H1 (cell line): ENCODE results near the gene MORC2. TPM values are rescaled to one million over a fixed set of nuclear protein-coding genes. Genes with fewer than 3 reads are reported as not detected.
A peak's percentile ranks its signal among the peaks of the same experiment; 100 is the strongest.

Experiments
- CTCF ChIA-PET: fragments of 300-600 bp; sonication (Branson Sonifier 250); formaldehyde crosslinking; loops from one replicate; lab custom pipeline; 2021; ENCODE audit not compliant: partially characterized antibody; lab: Charles Lee
- POLR2A ChIA-PET: fragments of 300-600 bp; sonication (Branson Sonifier 250); formaldehyde crosslinking; loops from one replicate; lab custom pipeline; 2021; ENCODE audit warnings: inconsistent platforms; ENCODE audit not compliant: partially characterized antibody; lab: Charles Lee
- DNase-seq, 2 experiments: peaks; one replicate each; pipeline versions ENCODE4 v3.0.0 to v3.0.0-alpha.2; 2010 to 2022; ENCODE audit warnings: low spot score in 2 of 2, low read depth in 1 of 2, mixed read lengths in 1 of 2
- FAIRE-seq: peaks from 2 replicates; lab custom pipeline; 2011; peaks lifted over from hg19 to GRCh38; lab: Jason Lieb, UNC
- H2AFZ ChIP-seq: 2 replicates; pipeline ENCODE4 v1.8.1; 2012; ENCODE audit warnings: low read length, inconsistent platforms
- H2AK5ac ChIP-seq: 2 replicates; pipeline ENCODE4 v1.6.1; 2013; ENCODE audit warnings: low read depth, low read length
- H2BK120ac ChIP-seq: replicated peaks from 2 replicates; pipeline ENCODE3; 2013; ENCODE audit warnings: low read depth, low read length, inconsistent platforms
- H2BK12ac ChIP-seq: 2 replicates; pipeline ENCODE4 v1.6.1; 2013; ENCODE audit warnings: low read depth, low read length
- H2BK15ac ChIP-seq: 2 replicates; pipeline ENCODE4 v1.6.1; 2013; ENCODE audit warnings: low read length
- H2BK20ac ChIP-seq: 2 replicates; pipeline ENCODE4 v1.6.1; 2013; ENCODE audit warnings: low read length
- H2BK5ac ChIP-seq: 2 replicates; pipeline ENCODE4 v1.6.1; 2013; ENCODE audit warnings: low read depth, low read length
- H3K14ac ChIP-seq: 2 replicates; pipeline ENCODE4 v1.6.1; 2013; ENCODE audit warnings: inconsistent platforms; ENCODE audit not compliant: insufficient read length
- H3K18ac ChIP-seq: 2 replicates; pipeline ENCODE4 v1.6.1; 2013; ENCODE audit warnings: low read length; ENCODE audit errors: extremely low read depth
- H3K23ac ChIP-seq: 2 replicates; pipeline ENCODE4 v1.6.1; 2013; ENCODE audit warnings: inconsistent platforms; ENCODE audit not compliant: insufficient read length
- H3K23me2 ChIP-seq: 2 replicates; pipeline ENCODE4 v1.6.1; 2013; ENCODE audit warnings: low read depth, low read length
- H3K27ac ChIP-seq: 2 replicates; pipeline ENCODE4 v1.6.1; 2011; ENCODE audit warnings: low read depth, low read length, inconsistent platforms
- H3K27me3 ChIP-seq, 4 experiments: replicated peaks in 1 of 4; 1 replicate in 1 of 4; 2 replicates in 3 of 4; pipeline versions ENCODE4 v1.6.1 to v1.8.1; 2011 to 2013; ENCODE audit warnings: low read length in 3 of 4, mild to moderate bottlenecking in 3 of 4, inconsistent platforms in 2 of 4, mixed read lengths in 2 of 4, moderate library complexity in 1 of 4; ENCODE audit not compliant: control insufficient read depth in 3 of 4, insufficient read depth in 3 of 4; ENCODE audit errors: extremely low read depth in 1 of 4
- H3K36me3 ChIP-seq, 4 experiments: 2 replicates each; pipeline versions ENCODE4 v1.6.1 to v1.8.1; 2011 to 2013; ENCODE audit warnings: mild to moderate bottlenecking in 4 of 4, low read length in 3 of 4, moderate library complexity in 2 of 4, control low read depth in 1 of 4, inconsistent platforms in 1 of 4; ENCODE audit not compliant: insufficient read depth in 4 of 4, control insufficient read depth in 2 of 4
- H3K4ac ChIP-seq: replicated peaks from 2 replicates; pipeline ENCODE3; 2013; ENCODE audit warnings: low read length, low read depth, mixed read lengths, inconsistent platforms; ENCODE audit not compliant: insufficient read length
- H3K4me1 ChIP-seq, 4 experiments: replicated peaks in 1 of 4; 1 replicate in 1 of 4; 2 replicates in 3 of 4; pipeline versions ENCODE4 v1.6.1 to v1.8.1; 2011 to 2013; ENCODE audit warnings: low read length in 3 of 4, inconsistent platforms in 2 of 4, mixed read lengths in 1 of 4; ENCODE audit not compliant: insufficient read depth in 4 of 4, control insufficient read depth in 3 of 4
- H3K4me2 ChIP-seq, 2 experiments: 2 replicates each; pipeline versions ENCODE4 v1.6.1 to v1.8.1; 2011 to 2013; ENCODE audit warnings: low read depth in 2 of 2, low read length in 2 of 2, control low read depth in 1 of 2, inconsistent platforms in 1 of 2, mild to moderate bottlenecking in 1 of 2; ENCODE audit not compliant: insufficient read depth in 1 of 2
- H3K4me3 ChIP-seq, 4 experiments: fragments of 200-600, 300-600 bp in 1 of 4; sonication (generic), shearing (Covaris generic), sonication (Bioruptor Twin) in 1 of 4; 2 replicates each; pipeline versions ENCODE4 v1.5.1 to v1.8.1; 2011 to 2016; ENCODE audit warnings: low read length in 4 of 4, low read depth in 3 of 4, control low read depth in 2 of 4, inconsistent platforms in 2 of 4, mild to moderate bottlenecking in 2 of 4, mixed read lengths in 1 of 4, moderate library complexity in 1 of 4; ENCODE audit not compliant: insufficient read depth in 2 of 4; ENCODE audit errors: extremely low read depth in 1 of 4
- H3K56ac ChIP-seq: replicated peaks from 2 replicates; pipeline ENCODE3; 2013; ENCODE audit warnings: low read depth, mild to moderate bottlenecking, mixed read lengths, low read length, inconsistent platforms; ENCODE audit not compliant: insufficient read length
- H3K79me1 ChIP-seq: 2 replicates; pipeline ENCODE4 v1.6.1; 2013; ENCODE audit warnings: low read depth, low read length, control low read depth
- H3K79me2 ChIP-seq, 2 experiments: 2 replicates each; pipeline versions ENCODE4 v1.6.1 to v1.8.1; 2012 to 2013; ENCODE audit warnings: low read length in 2 of 2, mild to moderate bottlenecking in 2 of 2, inconsistent platforms in 1 of 2; ENCODE audit not compliant: insufficient read depth in 2 of 2, control insufficient read depth in 1 of 2
- H3K9ac ChIP-seq, 4 experiments: replicated peaks in 1 of 4; 1 replicate in 1 of 4; 2 replicates in 3 of 4; pipeline versions ENCODE4 v1.6.1 to v1.8.1; 2011 to 2013; ENCODE audit warnings: low read depth in 3 of 4, low read length in 3 of 4, control low read depth in 2 of 4, mild to moderate bottlenecking in 2 of 4, moderate library complexity in 2 of 4, inconsistent platforms in 1 of 4; ENCODE audit errors: extremely low read depth in 1 of 4
- H3K9me3 ChIP-seq, 2 experiments: 2 replicates each; pipeline versions ENCODE4 v1.6.1 to v1.8.1; 2012 to 2013; ENCODE audit warnings: mild to moderate bottlenecking in 2 of 2, moderate library complexity in 2 of 2, control low read depth in 1 of 2, inconsistent platforms in 1 of 2, low read depth in 1 of 2, low read length in 1 of 2, mixed read lengths in 1 of 2; ENCODE audit not compliant: insufficient read depth in 2 of 2
- H4K20me1 ChIP-seq, 2 experiments: replicated peaks in 1 of 2; 2 replicates each; pipeline versions ENCODE3 to v1.8.1; 2011 to 2013; ENCODE audit warnings: inconsistent platforms in 2 of 2, low read length in 2 of 2, mild to moderate bottlenecking in 1 of 2; ENCODE audit not compliant: insufficient read depth in 2 of 2, control insufficient read depth in 1 of 2
- H4K5ac ChIP-seq: 2 replicates; pipeline ENCODE4 v1.6.1; 2013; ENCODE audit warnings: low read length, low read depth, mixed read lengths, inconsistent platforms; ENCODE audit not compliant: insufficient read length
- H4K8ac ChIP-seq: 2 replicates; pipeline ENCODE4 v1.8.0; 2013; ENCODE audit warnings: mild to moderate bottlenecking, moderate library complexity, low read length, inconsistent platforms; ENCODE audit not compliant: insufficient read depth; ENCODE audit errors: extremely low read depth
- H4K91ac ChIP-seq: replicated peaks from 2 replicates; pipeline ENCODE3; 2013; ENCODE audit warnings: low read length, mixed read lengths, inconsistent platforms; ENCODE audit not compliant: insufficient read length
- CEBPB ChIP-seq: IDR thresholded peaks from 2 replicates; pipeline ENCODE4 v1.6.1; 2012; ENCODE audit warnings: low read depth, low read length
- RNF2 ChIP-seq: fragments of 200-900, 300-1000 bp; sonication (generic); IDR thresholded peaks from 2 replicates; pipeline ENCODE4 v1.7.1; 2016; ENCODE audit warnings: borderline replicate concordance, low read depth, mild to moderate bottlenecking, antibody characterized with exemption, low read length; ENCODE audit not compliant: poor library complexity, severe bottlenecking; ENCODE audit errors: missing control alignments
- SRF ChIP-seq: IDR thresholded peaks from 2 replicates; pipeline ENCODE4 v1.6.1; 2011; ENCODE audit warnings: mild to moderate bottlenecking, low read depth, low read length, moderate library complexity
- YY1 ChIP-seq: IDR thresholded peaks from 2 replicates; pipeline ENCODE4 v1.6.1; 2011; ENCODE audit warnings: low read depth, mild to moderate bottlenecking, low read length
- WGBS, 2 experiments: shearing (Covaris generic) in 1 of 2; methylation state at CpG; one replicate each; pipeline versions ENCODE4 v1.1.6 to v1.1.7; 2013 to 2015; ENCODE audit warnings: low lambda C conversion rate in 2 of 2, mixed read lengths in 2 of 2, inconsistent platforms in 1 of 2, low coverage in 1 of 2, missing lambda C conversion rate in 1 of 2; ENCODE audit not compliant: insufficient replicate concordance in 2 of 2, insufficient coverage in 1 of 2, insufficient read length in 1 of 2; ENCODE audit errors: extremely low coverage in 1 of 2, missing lambda C conversion rate in 1 of 2; 5-methylcytosine and 5-hydroxymethylcytosine counted together
- polyA plus RNA-seq, 7 experiments: library from polyadenylated mRNA; depleted of rRNA in 3 of 7; stranded (reverse) in 5 of 7; unstranded in 2 of 7; fragments of >200 nt in 5 of 7; fragments of 200-250 nt in 2 of 7; gene quantifications; 1 replicate in 5 of 7; 2 replicates in 1 of 7; 4 replicates in 1 of 7; pipeline versions ENCODE4 v1.2.1 to v1.2.3, GENCODE V29; 2011 to 2013; ENCODE audit warnings: missing spikeins in 2 of 7, mixed read lengths in 2 of 7
- total RNA-seq: library from RNA; stranded (reverse); fragmentation: NEBNext Ultra II Directional; extraction: Animal tissue kit (Norgen Biotek cat#: 25700); gene quantifications from 2 replicates; pipeline ENCODE4 v1.2.1, GENCODE V29; 2021

MORC2 gene
- total and polyA plus RNA-seq, 2 of the 8 experiments (the other 6 are each of a cell fraction or from before 2014, with no cell fraction given), result 15.4 to 68.0 TPM

- 86% methylated on average over 5 of the region's 6 CpGs; no CpG with 5 or more reads in 1 of the 2 experiments for WGBS, 2 experiments
- no peak overlapping the region for H3K4me3 ChIP-seq
- peaks cover 4 to 35% (median 19%) of the 10 kb centered on the region in 4 experiments; a peak in 6 of 8 replicates for H3K36me3 ChIP-seq
- H4K20me1 ChIP-seq, result no peaks in the 10 kb centered on the region
- H2BK12ac ChIP-seq, result no peak overlapping the region
- no peak overlapping the region for H4K91ac ChIP-seq
- no peak overlapping the region for H2BK20ac ChIP-seq
- no peaks in the 10 kb centered on the region for H3K4me1 ChIP-seq
- H3K9ac ChIP-seq, result no peak overlapping the region; a peak in 1 of 7 replicates
- no peak overlapping the region for H3K18ac ChIP-seq
- no peak for TF ChIP-seq SRF
- no peak for TF ChIP-seq CEBPB
- TF ChIP-seq YY1, result no peak
- no peak for TF ChIP-seq RNF2
- TF ChIP-seq, all 59 proteins: peak for 0
- POLR2A ChIA-PET, result interaction anchor here (0.6 to 1.4 kb wide), 3 partner anchors 11 to 338 kb away, joined by 3 read pairs; no protein-coding TSS in a partner anchor
- H3K4ac ChIP-seq, result no peak overlapping the region
- H4K8ac ChIP-seq, result no peak overlapping the region
- no peak overlapping the region for H4K5ac ChIP-seq
- DNase-seq (peak in 1 of 2 experiments; percentile 22), FAIRE-seq (no peak)
- H3K79me1 ChIP-seq, result no peaks in the 10 kb centered on the region
- H3K23me2 ChIP-seq, result no peaks in the 10 kb centered on the region
- H2BK15ac ChIP-seq, result no peak overlapping the region
- no peak overlapping the region for H3K14ac ChIP-seq
- no peaks in the 10 kb centered on the region for H3K9me3 ChIP-seq
- CTCF ChIA-PET, result interaction anchor here (1.1 to 6.5 kb wide), 5 partner anchors 9 to 92 kb away, joined by 3 to 48 read pairs (median 5); no protein-coding TSS in a partner anchor
- H2AK5ac ChIP-seq, result no peak overlapping the region
- H3K27me3 ChIP-seq, result no peaks in the 10 kb centered on the region
- H3K23ac ChIP-seq, result no peak overlapping the region
- H3K79me2 ChIP-seq, result no peaks in the 10 kb centered on the region
- no peak overlapping the region for H3K56ac ChIP-seq
- no peak overlapping the region for H2BK120ac ChIP-seq
- H2BK5ac ChIP-seq, result no peak overlapping the region
- no peak overlapping the region for H2AFZ ChIP-seq
- no peak overlapping the region for H3K4me2 ChIP-seq
- no peak overlapping the region for H3K27ac ChIP-seq
Observed at GRCh38 chr22:30908051-30908461, 60.5 kb downstream of the MORC2 start.
